ENCODE results near the gene NGEF. TPM values are rescaled to one million over a fixed set of nuclear protein-coding genes. Genes with fewer than 3 reads are reported as not detected.
A peak's percentile ranks its signal among the peaks of the same experiment; 100 is the strongest.
"Not testable (repeated sequence)": the region's sequence is repeated elsewhere in the genome, so short reads cannot be mapped to it uniquely, and the experiment has no call there.

Gene NGEF
- total RNA-seq, 2 donors from 2014 or later: 0.88 to 5.3 TPM

DNA sequence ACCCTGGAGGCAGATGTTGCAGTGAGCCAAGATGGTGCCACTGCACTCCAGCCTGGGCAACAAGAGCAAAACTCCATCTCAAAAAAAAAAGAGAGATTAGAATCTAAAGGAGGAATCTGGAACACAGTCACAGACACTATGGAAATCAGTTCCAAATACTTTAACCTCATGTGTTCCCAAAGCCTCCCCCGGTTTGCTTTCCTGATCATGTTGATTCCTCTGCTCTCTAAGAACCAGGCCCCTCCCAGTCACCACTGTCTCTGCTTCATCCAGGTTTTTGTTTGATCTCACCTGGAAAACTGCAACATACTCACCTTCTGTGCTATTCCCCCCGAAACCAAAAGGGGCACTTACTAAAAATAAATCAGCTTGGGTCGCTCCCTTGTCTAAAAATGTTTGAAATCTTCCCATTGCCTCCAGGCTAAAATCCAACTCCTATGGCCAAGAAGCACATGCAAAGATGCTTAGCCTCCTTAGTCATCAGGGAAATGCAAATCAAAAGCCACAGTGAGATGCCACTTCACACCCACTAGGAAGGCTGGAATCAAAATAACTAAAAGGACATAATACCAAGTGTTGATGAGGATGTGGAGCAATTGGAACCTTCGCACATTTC, 13.2 kb upstream of the NGEF start:
- intact Hi-C loops (cut with DNase I): no loop called here

DNA sequence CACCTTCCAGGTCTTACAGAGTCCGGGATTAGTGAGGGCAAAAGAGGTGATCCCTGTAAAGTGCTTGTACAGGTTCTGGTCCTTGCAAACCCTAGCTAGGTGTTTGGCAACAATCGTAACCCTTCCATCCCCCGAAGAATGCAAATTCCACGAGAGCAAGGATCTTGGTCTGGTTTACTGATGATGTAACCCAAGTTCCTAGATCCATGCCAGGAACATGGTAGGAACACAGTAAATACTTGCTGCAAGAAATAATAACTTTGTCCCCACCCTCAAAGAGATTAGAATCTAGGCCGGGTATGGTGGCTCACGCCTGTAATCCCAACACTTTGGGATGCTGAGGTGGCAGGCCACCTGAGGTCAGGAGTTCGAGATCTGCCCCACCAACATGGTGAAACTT, 12.7 kb upstream of the NGEF start:
- intact Hi-C loops (cut with DNase I): no loop called here

More for the DNA sequence above, 13.2 kb upstream of the NGEF start:
- DNase-seq (ENCODE audit: low spot score): no peak

DNA sequence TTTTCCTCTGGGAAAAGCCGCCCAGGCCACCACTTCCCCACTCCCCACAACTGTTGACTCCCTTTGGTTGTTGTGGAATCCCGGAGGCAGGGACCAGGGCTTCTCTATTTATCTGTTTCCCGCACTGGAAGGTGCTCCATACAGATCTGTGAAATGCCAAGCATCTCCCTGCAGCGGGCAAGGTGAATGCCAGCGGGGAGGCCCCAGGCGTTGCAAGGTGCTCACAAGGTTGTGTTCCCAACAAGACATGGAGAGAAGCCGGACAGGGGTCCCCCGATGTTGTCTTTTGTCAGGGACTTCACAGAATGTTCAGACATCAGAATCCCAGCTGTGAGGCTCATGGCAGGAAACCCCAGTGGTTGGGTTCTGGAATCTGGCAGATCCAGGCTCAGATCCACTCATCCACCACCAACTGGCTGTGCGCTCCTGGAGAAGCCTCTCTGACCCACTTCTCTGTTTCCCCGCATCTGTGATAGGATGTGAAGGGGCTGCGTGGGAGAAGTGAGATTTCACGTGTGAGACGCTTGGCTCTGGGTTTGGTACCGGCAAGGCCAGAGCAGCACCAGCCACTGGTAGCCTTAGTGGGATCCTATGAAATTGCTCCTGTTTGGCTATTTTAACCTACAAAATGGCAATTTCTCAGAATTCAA, 10.8 kb upstream of the NGEF start:
- peak; percentile 66 for DNase-seq (ENCODE audit: low spot score)
- intact Hi-C loops (cut with DNase I): no loop called here

More for the DNA sequence above, 12.7 kb upstream of the NGEF start:
- peak; percentile 23 for DNase-seq (ENCODE audit: low spot score)

DNA sequence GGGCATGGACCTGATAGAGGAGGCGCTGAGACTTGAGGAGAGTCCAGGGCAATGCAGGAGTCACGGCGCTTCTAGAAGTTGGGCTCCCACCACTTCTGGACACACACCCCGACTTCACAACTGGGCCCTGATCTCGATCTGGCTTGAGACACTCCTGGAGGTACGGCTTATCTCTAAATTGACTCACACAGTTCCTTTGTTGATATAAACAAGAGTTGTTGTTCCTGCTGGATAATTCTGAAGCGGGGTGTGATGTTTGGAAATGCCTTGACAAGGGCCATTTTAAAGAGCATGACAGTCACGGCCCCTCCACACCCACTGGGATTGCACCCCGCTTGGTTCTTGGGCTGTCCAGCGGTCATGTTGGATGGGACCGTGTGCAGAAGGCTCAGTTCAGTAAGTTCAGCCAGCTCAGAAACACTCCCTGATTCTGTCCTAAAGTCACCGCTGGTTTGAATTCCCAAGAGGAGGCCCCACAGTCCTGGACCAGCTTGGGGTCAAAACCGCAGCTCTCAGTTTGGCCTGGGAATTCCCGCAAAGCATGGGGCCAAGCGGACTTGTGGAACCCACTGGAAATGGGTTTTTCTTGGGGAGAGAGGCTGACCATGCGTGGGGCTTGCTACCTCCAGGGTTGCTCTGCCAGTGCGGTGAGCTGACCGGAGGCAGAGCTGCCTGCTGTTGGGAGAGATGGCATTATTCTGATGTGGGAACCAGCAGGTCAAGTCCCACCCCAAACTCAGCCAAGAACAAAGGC, 10.1 kb upstream of the NGEF start:
- DNase-seq (ENCODE audit: low spot score): peak; percentile 36

DNA sequence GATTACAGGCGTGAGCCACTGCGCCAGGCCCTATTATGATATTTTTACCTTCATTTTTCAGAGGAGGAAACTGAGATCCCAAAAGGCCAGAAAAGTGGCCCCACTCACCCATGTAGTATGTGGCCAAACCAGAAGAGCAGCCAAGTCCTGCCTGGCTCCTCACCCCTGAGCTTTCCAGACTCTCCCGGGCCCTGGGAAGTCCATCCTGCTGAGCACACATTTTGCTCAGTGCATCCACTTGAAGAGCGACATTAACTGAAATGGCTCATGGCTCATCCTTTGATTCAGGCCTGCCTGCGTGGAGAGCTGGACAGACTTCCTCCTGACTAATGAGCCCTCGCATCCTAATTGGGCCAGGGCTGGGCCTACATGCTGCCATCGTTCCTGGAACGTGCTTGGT, 9.5 kb upstream of the NGEF start:
- intact Hi-C loops (cut with DNase I): no loop called here
- peak; percentile 46 for DNase-seq (ENCODE audit: low spot score)

More for the DNA sequence above, 10.1 kb upstream of the NGEF start:
- intact Hi-C loops (cut with DNase I): no loop called here

DNA sequence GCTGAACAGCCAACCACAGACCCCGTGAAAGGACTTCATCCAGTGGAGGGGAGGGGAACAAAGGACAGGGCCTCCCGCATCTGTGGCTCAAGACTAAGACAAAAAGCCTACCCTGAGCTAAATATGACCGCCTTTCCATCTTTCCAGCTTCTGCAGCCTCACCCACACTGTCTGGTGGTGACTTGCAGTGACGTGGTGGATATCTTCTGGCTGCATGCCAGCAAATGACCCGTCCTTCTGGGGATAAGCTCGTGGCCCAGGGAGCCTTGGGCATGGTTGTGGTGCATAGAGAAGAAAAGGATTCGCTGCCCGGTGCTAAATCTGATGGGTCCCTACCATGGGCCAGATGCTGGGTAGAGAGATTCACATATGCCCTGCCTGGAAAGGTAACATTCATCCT, 8.7 kb upstream of the NGEF start:
- intact Hi-C loops (cut with DNase I): no loop called here
- peak; percentile 43 for DNase-seq (ENCODE audit: low spot score)

DNA sequence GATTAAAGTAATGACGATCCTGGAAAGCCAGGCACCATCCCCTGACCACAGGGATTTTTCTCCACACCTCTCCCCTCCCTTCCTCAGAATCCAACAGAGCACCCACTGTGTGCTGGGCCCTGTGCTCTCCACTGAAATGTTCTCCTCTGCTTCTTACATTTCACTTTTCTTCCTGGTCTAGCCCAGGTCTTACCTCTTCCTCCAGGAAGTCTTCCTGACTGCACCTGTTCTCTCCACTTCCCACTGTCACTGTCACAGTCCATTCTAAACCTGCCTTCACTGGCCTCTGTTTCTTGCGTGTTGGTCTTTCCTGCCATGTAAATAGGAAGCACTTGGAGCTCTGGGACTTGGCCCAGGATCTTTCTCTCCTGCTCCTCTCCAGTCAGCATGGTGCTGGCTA, 7.4 kb upstream of the NGEF start:
- intact Hi-C loops (cut with DNase I): no loop called here
- peak; percentile 19 for DNase-seq (ENCODE audit: low spot score)

DNA sequence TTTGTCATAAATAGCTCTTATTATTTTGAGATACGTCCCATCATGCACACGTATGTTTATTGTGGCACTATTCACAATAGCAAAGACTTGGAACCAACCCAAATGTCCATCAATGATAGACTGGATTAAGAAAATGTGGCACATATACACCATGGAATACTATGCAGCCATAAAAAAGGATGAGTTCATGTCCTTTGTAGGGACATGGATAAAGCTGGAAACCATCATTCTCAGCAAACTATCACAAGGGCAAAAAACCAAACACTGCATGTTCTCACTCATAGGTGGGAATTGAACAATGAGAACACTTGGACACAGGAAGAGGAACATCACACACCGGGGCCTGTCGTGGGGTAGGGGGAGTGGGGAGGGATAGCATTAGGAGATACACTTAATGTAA, 6.6 kb upstream of the NGEF start:
- DNase-seq (ENCODE audit: low spot score); intact Hi-C loops (cut with DNase I): not testable (repeated sequence)

DNA sequence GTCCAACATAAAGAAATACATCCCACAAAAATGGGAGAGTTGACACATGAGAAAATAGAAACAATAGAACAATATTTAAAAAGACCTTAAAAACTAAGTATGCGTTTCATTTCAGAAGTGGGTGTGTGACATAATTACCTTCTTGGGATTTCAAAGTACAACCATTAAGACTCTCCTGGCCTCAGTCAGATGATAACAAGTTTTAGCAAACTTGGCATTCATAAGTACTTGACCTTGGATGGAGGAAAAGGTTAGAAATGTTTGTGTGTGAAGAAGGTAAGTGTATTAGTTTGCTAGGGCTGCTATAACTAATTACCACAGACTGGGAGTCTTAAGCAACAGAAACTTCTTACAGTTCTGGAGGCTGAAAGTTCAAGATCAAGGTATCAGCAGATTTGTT, 4.9 kb upstream of the NGEF start:
- intact Hi-C loops (cut with DNase I): no loop called here
- DNase-seq (ENCODE audit: low spot score): no peak

DNA sequence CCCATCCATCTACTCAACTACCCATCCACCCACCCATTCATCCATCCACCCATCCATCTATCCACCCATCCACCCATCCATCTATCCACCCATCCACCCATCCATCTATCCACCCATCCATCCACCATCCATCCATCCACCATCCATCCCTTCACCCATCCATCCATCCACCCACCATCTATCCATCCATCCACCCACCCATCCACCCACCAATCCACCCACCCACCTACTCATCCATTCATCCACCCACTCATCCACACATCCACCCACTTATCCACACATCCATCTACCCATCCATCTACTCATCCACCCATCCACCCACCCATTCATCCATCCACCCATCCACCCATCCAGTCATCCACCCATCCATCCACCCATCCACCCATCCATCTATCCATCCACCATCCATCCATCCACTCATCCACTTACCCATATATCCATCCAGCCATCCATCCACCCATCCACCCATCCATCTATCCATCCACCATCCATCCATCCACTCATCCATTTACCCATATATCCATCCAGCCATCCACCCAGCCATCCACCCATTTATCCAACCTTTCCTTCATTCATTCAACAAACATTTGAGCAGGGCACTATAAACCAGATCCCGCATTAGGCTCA, 2.1 kb upstream of the NGEF start:
- DNase-seq (ENCODE audit: low spot score): no peak
- intact Hi-C loops (cut with DNase I): no loop called here

DNA sequence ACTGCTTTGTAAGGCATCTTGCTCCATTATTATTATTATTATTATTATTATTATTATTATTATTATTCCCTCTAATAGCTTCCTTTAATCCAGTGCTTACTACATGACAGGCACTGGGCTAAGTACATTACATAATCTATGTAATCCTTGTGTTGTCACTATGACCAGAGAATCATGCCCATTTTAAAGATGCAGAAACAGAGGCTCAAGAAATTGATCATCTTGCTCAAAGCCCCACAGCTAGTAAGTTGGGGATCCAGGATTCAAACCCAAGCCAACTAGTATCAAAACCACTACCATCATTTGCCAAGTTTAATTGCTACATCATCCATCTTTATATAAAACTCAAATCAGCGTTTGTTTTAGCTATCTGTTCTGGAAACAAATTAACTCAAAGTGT, 594 bp upstream of the NGEF start:
- DNase-seq (ENCODE audit: low spot score): no peak
- intact Hi-C loops (cut with DNase I): no loop called here

DNA sequence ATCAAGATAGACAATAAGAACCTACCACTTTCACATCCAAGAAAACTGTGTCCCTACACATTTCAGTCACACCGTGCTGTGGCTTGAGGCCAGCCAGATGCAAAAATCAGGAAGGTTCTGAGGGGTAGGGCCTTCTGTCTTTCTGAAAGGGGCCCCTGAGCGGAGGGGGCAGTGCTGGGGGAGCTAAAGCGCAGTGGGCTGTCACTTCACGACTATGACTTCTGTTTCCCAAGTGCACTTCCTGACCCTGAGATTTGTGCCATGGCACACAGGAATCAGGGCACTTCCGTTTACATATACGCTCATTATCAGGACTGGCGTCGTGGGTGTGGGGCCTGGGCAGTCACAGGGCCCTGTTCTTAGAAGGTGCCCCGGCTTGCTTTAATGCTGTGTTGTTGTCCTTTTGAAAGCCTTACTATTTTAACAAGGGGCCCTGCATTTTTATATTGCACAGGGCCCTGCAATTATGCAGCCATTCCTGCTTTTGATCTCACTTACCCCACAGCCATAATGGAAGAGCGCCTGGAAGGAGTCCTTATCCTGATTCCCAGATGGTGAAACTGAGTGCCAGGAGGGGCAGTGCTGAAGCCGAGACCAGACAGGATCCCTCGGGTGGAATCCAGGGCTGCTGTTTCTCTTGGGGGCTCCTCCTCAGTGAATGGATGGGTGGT, 620 bp downstream of the NGEF start:
- intact Hi-C loops (cut with DNase I): no loop called here
- DNase-seq (ENCODE audit: low spot score): peak; percentile 31

DNA sequence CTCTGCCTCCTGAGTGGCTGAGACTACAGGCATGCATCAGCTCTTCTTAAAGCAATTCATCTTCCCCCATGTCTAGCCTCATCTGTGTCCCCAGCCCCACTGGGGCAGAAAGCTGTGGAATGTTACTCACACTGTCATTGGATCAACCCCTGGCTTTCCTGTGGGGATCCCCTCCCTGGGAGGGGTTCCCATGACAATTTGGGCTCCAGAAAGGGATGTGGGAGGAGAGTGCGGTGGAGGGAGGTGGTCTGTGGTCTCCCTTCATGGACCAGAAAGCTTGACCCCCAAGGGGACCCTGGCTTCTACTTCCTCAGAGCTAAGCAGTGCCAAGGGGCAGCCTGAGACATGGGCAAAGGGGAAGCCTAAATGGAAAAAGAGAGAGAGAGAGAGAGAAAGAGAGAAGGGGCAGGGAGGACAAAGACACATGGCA, 1.3 kb downstream of the NGEF start:
- peak; percentile 54 for DNase-seq (ENCODE audit: low spot score)
- intact Hi-C loops (cut with DNase I): no loop called here

DNA sequence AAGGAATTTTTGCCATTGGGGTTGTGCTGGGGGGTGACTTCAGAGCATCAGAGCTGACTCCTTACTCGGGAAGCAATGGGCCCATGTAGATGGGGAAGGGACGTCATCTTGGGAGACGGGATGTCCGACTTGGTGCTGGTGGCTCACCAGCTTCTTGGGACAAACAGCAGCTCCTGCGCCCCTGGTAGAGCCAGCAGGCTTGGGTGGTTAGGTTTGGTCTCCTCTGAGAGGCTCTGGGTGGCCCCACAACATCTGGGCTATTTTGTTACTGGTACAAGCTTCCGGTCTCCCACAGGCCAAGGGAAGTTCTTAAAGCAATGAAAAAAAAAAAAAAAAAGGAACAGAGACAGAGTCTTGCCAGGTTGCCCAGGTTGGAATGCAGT, 1.8 kb downstream of the NGEF start:
- peak; percentile 38 for DNase-seq (ENCODE audit: low spot score)
- intact Hi-C loops (cut with DNase I): no loop called here

DNA sequence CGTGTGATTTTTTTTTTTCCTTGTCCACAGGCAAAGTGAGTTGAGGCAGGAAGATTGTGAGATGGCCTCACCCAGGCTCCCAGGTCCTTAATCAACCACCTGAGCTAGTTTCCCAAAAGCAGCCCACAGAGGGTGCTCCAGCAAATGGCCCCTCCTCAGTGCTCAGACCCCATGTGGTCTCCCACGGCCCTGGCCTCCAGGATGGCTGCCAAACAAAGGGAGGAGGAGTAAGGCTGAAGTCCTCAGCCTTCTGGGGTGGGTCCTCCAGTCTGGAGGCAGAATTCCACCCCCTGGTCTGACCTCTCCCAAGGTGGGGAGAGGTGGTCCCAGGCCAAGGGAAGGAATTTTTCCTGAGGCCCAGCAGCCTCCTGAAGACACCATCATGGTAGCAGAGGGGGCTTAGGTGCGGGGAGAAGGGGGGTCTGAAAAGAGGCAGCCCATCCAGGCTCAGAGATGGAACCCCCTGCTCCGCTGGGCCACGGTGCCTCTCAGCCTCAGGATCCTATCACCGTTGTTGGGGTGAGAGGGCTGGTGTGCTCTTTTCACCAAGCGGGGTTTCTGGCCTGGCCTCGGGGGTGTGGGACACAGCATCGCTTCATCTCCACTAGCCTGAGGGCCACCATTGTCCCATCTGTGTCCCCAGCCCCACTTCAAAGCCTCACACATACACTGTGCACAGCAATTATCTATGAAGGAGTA, 2.3 kb downstream of the NGEF start:
- intact Hi-C loops (cut with DNase I): no loop called here
- peak; percentile 20 for DNase-seq (ENCODE audit: low spot score)

DNA sequence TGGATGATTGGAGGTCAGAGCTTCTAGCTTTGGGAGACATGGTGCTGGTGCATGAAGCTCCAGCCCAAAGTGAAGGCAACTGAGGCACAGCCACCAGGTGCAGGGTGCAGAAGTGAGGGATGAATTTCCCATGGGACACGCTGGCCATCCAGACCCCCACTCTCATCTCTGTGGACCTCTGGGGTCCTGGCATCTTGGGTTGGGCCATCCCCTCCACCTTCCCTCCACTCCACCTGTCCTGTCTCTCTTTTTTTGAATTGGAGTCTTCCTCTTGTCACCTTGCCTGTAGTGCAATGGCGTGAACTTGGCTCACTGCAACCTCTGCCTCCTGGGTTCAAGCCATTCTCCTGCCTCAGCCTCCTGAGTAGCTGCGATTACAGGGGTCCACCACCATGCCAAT, 3.4 kb downstream of the NGEF start:
- intact Hi-C loops (cut with DNase I): no loop called here

DNA sequence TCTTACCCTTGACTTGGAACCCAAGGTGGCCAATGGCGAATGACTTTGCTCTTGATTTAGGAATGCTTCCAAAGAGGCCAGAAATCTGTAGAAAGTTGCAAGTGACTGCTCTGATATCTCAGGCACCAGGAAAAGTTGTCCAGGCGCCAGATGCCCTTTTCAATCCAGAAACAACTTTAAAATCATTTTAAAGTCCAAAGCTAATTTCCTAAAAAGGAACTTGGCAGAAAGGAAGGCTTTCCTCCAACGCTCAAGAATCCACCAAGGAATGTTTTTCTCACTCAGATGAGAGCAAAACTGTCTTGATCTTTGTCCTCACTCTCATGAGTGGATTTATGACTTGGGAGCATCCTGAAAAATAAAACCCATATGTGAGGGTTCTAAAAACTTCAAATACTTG, 5.3 kb downstream of the NGEF start:
- DNase-seq (ENCODE audit: low spot score): peak; percentile 52
- intact Hi-C loops (cut with DNase I): no loop called here

More for the DNA sequence above, 3.4 kb downstream of the NGEF start:
- no peak for DNase-seq (ENCODE audit: low spot score)

DNA sequence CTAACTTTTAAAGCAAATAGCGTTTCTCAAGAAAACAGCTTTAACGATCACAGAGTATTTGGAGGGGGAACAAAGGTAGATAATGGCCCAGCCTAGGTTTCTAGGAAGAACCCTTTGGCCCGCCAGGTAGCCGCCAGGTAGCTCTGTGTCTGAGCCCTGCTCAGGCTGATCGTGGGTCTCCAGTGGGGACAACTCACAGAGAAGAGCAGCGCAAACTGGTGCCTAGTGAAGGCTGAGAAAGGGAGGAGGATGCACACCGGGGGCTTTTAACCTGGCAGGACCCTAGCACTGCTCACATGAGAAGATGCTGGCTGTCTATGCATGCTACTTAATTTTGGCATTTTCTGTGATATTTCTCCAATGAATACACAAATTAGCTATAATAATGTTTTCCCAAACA, 5.8 kb downstream of the NGEF start:
- peak; percentile 51 for DNase-seq (ENCODE audit: low spot score)
- intact Hi-C loops (cut with DNase I): no loop called here

DNA sequence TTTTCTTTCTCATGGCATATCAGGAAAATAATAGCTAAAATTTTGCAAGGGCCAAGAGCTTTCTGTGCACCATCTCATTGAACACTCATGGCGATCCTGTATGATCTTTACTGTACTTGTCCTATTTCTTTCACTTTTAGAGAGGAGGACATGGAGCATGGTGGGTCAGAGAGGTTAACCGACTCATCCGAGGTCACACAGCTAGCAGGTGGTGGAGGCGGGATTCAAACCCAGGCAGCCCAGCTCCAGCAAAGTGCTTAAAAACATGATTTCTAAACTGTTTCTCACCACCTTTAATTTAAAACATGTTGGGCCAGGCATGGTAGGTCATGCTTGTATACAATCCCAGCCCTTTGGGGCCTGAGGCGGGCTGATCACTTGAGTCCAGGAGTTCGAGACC, 6.4 kb downstream of the NGEF start:
- intact Hi-C loops (cut with DNase I): no loop called here
- peak; percentile 35 for DNase-seq (ENCODE audit: low spot score)
